Peyer's patch (tissue), 4 donors: ENCODE measurements around the gene NADK2. TPM values are rescaled to one million over a fixed set of nuclear protein-coding genes. Genes with fewer than 3 reads are reported as not detected.
A peak's percentile ranks its signal among the peaks of the same experiment; 100 is the strongest.

Source experiments
- DNase-seq, 3 donors: peaks; one replicate each; pipeline ENCODE4 v3.0.0-alpha.2; 2017 to 2019
- H3K27ac ChIP-seq, 4 donors: fragments of 200-600 bp; sonication (generic); one replicate each; pipeline ENCODE4 v1.5.1; 2016 to 2019
- H3K27me3 ChIP-seq, 2 donors: fragments of 200-600 bp; sonication (generic); one replicate each; pipeline ENCODE4 v1.5.1; 2019
- H3K36me3 ChIP-seq, 3 donors: fragments of 200-600 bp; sonication (generic); one replicate each; pipeline ENCODE4 v1.5.1; 2016 to 2019
- H3K4me1 ChIP-seq, 4 donors: fragments of 200-600 bp; sonication (generic); one replicate each; pipeline ENCODE4 v1.5.1; 2016 to 2019
- H3K4me3 ChIP-seq, 4 donors: fragments of 200-600 bp; sonication (generic); 1 replicate in 3 of 4; 2 replicates in 1 of 4; pipeline ENCODE4 v1.5.1; 2016 to 2019; ENCODE audit warnings: mild to moderate bottlenecking in 1 of 4
- H3K9me3 ChIP-seq, 4 donors: fragments of 200-600 bp; sonication (generic); one replicate each; pipeline ENCODE4 v1.5.1; 2016 to 2019; ENCODE audit warnings: mild to moderate bottlenecking in 1 of 4
- POLR2A ChIP-seq, 2 donors: fragments of 450-650 bp; IDR thresholded peaks; one replicate each; pipeline ENCODE4 v1.5.1; 2017; ENCODE audit warnings: antibody characterized with exemption in 2 of 2, mild to moderate bottlenecking in 2 of 2, moderate library complexity in 2 of 2
- total RNA-seq, 4 donors: library from RNA; depleted of rRNA; stranded (reverse); fragments of >200 nt; gene quantifications; one replicate each; pipeline ENCODE4 v1.1.0, GENCODE V29; 2016
- TF ChIP-seq, protein P1 (sequence below), 6 experiments: fragments of 450-650 bp in 4 of 6; fragments of 200-600 bp in 2 of 6; sonication (generic) in 1 of 6; IDR thresholded peaks; one replicate each; pipeline ENCODE4 v1.5.1; 2017 to 2019; ENCODE audit warnings: antibody characterized with exemption in 6 of 6, mild to moderate bottlenecking in 3 of 6, moderate library complexity in 1 of 6

Gene NADK2
- total RNA-seq, 4 donors from 2014 or later = 5.8 to 30.0 (median 17.4) TPM

DNA sequence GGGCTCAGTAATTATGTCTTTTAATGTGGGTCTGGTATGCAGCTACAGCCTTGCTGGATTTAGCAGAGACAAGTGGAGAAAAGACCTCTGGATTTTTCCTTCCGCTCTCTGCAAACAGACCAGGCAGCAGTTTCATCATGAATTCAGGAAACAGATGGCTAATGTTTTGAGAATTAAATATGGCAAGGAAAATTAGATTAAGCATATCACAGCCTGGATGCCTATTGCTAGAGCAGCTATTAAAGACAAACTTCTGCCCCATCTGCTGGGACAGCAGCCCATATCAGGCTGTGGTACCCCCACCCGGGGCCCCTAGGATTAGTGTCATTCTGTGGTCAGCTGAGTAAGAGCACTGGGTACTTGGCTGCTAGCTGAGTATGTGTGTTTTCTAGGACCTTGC is 83.6 kb downstream of the NADK2 start:
- peaks cover 0 to 18% (median 0%) of the 10 kb centered on the region in 3 donors for H3K36me3 ChIP-seq
- no peaks in the 10 kb centered on the region for H3K9me3 ChIP-seq
- no peak overlapping the region for H3K27ac ChIP-seq
- TF ChIP-seq POLR2A (IDR thresholded peaks at IDR 0.05) = no peak
- TF ChIP-seq, protein P1, sequence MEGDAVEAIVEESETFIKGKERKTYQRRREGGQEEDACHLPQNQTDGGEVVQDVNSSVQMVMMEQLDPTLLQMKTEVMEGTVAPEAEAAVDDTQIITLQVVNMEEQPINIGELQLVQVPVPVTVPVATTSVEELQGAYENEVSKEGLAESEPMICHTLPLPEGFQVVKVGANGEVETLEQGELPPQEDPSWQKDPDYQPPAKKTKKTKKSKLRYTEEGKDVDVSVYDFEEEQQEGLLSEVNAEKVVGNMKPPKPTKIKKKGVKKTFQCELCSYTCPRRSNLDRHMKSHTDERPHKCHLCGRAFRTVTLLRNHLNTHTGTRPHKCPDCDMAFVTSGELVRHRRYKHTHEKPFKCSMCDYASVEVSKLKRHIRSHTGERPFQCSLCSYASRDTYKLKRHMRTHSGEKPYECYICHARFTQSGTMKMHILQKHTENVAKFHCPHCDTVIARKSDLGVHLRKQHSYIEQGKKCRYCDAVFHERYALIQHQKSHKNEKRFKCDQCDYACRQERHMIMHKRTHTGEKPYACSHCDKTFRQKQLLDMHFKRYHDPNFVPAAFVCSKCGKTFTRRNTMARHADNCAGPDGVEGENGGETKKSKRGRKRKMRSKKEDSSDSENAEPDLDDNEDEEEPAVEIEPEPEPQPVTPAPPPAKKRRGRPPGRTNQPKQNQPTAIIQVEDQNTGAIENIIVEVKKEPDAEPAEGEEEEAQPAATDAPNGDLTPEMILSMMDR (IDR thresholded peaks at IDR 0.05) = no peak
- H3K4me3 ChIP-seq = no peak overlapping the region
- no peak for DNase-seq
- H3K4me1 ChIP-seq = no peaks in the 10 kb centered on the region
- no peaks in the 10 kb centered on the region for H3K27me3 ChIP-seq

DNA sequence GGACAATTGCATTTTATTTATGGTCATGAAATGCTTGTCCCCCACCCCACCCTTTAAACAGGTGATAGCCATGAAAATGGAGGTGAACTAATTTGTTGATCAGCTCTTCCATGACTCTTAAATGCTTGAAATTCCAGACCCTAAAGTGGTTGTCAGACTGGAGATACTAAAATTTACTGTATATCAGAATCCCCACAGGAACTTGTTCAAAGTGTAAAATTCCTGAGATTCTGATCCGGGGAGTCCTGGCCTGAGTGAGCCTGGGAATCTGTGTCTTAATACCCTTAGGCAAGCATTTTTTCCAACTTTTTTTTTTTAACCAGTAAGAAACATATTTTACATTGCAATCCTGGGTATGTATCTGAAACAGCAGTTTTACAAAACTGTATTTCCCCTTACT is 85.1 kb downstream of the NADK2 start:
- Histone ChIP-seq H3K4me1 (peaks cover 0 to 5% (median 0%) of the 10 kb centered on the region in 4 donors), H3K36me3 (peaks cover 0 to 8% (median 0%) of the 10 kb centered on the region in 3 donors), H3K9me3 (no peaks in the 10 kb centered on the region), H3K4me3 (no peak overlapping the region), H3K27me3 (no peaks in the 10 kb centered on the region), H3K27ac (no peak overlapping the region)
- no peak for DNase-seq
- TF ChIP-seq POLR2A (IDR thresholded peaks at IDR 0.05) = no peak
- TF ChIP-seq, protein P1 (IDR thresholded peaks at IDR 0.05) = no peak

DNA sequence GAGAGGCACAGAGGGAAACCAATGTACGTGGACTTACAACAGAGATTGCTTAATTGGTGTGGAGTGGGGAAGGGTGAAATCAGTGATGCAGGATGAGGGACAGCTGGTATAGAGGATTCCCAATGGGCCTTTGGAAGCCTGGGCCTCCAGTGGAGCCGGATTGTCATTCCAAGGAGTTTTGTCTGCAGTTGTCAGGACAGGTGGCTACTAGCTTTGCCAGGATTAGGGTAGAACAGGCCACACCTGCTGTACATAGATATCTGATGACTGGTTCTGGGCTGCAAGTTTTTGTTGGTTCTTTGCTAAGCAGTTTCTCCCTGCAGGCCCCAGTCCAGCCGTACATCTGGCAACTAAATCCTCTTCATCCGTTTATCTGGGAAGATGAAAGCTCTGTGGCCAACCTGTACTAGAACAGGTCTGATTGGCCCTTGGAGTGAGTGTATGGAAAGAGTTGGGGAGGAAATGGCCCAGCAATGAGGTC is 85.6 kb downstream of the NADK2 start:
- TF ChIP-seq, protein P1 (IDR thresholded peaks at IDR 0.05) = no peak
- TF ChIP-seq POLR2A (IDR thresholded peaks at IDR 0.05) = no peak
- Histone ChIP-seq H3K4me1 (peaks cover 0 to 5% (median 0%) of the 10 kb centered on the region in 4 donors), H3K36me3 (peaks cover 0 to 6% (median 0%) of the 10 kb centered on the region in 3 donors), H3K27ac (no peak overlapping the region), H3K9me3 (no peaks in the 10 kb centered on the region), H3K4me3 (no peak overlapping the region), H3K27me3 (no peaks in the 10 kb centered on the region)
- no peak for DNase-seq

DNA sequence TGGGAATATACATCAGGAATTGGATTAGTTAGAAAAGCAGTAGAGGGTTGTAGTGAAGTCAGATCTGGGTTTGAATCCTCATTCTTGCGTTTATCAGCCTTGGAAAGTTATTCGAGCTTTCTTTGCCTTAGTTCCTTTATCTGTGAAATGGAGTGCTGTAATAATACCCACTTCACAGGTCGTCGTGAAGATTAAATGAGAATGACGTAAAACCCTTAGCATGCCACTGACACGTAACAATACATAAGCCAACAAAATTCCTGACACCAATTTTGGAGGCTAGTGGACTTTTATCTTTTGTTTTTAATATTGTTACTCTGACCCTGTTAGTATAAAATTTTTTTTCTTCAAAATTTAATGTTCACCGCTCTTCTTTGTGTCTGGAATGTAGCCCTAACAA is 86.4 kb downstream of the NADK2 start:
- no peak overlapping the region for H3K27ac ChIP-seq
- H3K4me1 ChIP-seq = peaks cover 0 to 12% (median 3%) of the 10 kb centered on the region in 4 donors

DNA sequence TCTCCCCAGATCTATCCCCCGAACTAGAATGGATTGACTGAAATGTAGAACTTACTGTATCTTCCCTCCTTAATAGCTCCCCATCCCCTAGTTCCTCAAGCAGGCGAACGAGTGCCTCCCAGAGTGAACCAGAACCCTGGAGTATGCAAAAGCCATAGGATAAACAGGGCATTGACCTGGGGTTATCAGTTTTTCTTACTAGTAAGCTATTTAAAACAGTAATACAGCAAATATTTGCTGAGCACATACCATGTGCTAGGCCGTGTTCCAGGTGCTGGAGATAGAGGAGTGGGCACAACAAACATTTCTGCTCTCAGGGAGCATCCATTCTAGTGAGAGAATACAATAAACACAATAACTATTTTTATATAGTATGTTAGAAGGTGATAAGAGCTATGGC is 88.0 kb downstream of the NADK2 start:
- Histone ChIP-seq H3K4me3 (no peak overlapping the region), H3K4me1 (peaks cover 0 to 16% (median 5%) of the 10 kb centered on the region in 4 donors), H3K27me3 (no peaks in the 10 kb centered on the region), H3K27ac (no peak overlapping the region), H3K9me3 (no peaks in the 10 kb centered on the region), H3K36me3 (peaks cover 0 to 6% (median 0%) of the 10 kb centered on the region in 3 donors)
- TF ChIP-seq, protein P1 (IDR thresholded peaks at IDR 0.05) = no peak
- TF ChIP-seq POLR2A (IDR thresholded peaks at IDR 0.05) = no peak
- no peak for DNase-seq

More for the DNA sequence above, 86.4 kb downstream of the NADK2 start:
- Histone ChIP-seq H3K36me3 (peaks cover 0 to 6% (median 0%) of the 10 kb centered on the region in 3 donors), H3K9me3 (no peaks in the 10 kb centered on the region), H3K27me3 (no peaks in the 10 kb centered on the region), H3K4me3 (no peak overlapping the region)
- DNase-seq = no peak
- TF ChIP-seq, protein P1 (IDR thresholded peaks at IDR 0.05) = no peak
- TF ChIP-seq POLR2A (IDR thresholded peaks at IDR 0.05) = no peak

DNA sequence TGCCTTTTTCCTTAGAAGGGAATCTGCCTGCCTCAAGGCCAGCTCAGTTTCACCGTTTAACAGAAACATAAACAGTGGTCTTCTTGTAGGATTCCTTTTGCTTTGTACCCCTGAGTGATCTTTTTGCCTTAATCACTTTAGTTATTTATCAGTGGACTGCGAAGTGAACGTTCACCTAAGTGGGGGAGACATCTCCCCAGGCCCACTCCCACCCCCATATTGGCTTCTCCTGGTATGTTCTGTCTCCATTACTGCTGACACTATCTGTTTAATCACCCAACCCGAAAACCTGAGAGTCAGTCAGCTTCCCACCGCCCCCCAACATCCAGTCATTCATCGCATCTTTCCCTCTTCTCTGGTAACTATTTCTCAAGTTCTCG is 88.4 kb downstream of the NADK2 start:
- Histone ChIP-seq H3K9me3 (no peaks in the 10 kb centered on the region), H3K27me3 (no peaks in the 10 kb centered on the region), H3K27ac (no peak overlapping the region), H3K4me3 (peak overlapping the region in 1 of 4 donors; percentile 79), H3K36me3 (peaks cover 0 to 6% (median 0%) of the 10 kb centered on the region in 3 donors), H3K4me1 (peaks cover 0 to 16% (median 5%) of the 10 kb centered on the region in 4 donors)
- no peak for DNase-seq
- no peak for TF ChIP-seq POLR2A (IDR thresholded peaks at IDR 0.05)
- TF ChIP-seq, protein P1 (IDR thresholded peaks at IDR 0.05) = no peak
